ENCODE results near the gene AATF. TPM values are rescaled to one million over a fixed set of nuclear protein-coding genes. Genes with fewer than 3 reads are reported as not detected.

Gene AATF
- polyA plus RNA-seq, 3 donors, result 24.3 to 57.9 (median 41.1) TPM

- no peaks in the 10 kb centered on the region for H3K4me1 ChIP-seq (ENCODE audit: control insufficient read depth in 1 of 2, insufficient read depth in 2 of 2, low read length in 2 of 2)
- H3K27ac Mint-ChIP-seq, result no peak overlapping the region
- no peaks in the 10 kb centered on the region for H4K20me1 ChIP-seq (ENCODE audit: insufficient read depth, low read length)
- peaks cover 0 to 2% (median 0%) of the 10 kb centered on the region in 7 donors for H3K9me3 Mint-ChIP-seq
- DNase-seq, result no peak
- no peak overlapping the region for H3K9ac ChIP-seq (ENCODE audit: insufficient read depth, low read length, poor library complexity, severe bottlenecking)
- WGBS (ENCODE audit: insufficient coverage), result 100% methylated on average over 1 of the region's 7 CpGs
- H3K4me3 Mint-ChIP-seq, result no peak overlapping the region
- H3K27me3 ChIP-seq (ENCODE audit: control insufficient read depth in 2 of 2, insufficient read depth in 2 of 2, low read length in 2 of 2), result peaks cover 0 to 3% of the 10 kb centered on the region in 2 donors
- H3K36me3 Mint-ChIP-seq, result no peaks in the 10 kb centered on the region
- no peak overlapping the region for H3K4me3 ChIP-seq (replicated peaks in 1 of 3; ENCODE audit: low read depth in 2 of 3, low read length in 3 of 3)
- H3K27ac ChIP-seq (ENCODE audit: low read depth in 1 of 2, low read length in 2 of 2), result no peak overlapping the region
- H3K79me2 ChIP-seq (ENCODE audit: insufficient read depth, low read length), result no peaks in the 10 kb centered on the region
- TF ChIP-seq CTCF (IDR thresholded peaks at IDR 0.05), result no peak
- H3K4me2 ChIP-seq (replicated peaks; ENCODE audit: extremely low read depth, low read length, poor library complexity, severe bottlenecking), result no peak overlapping the region
- no peaks in the 10 kb centered on the region for H3K4me1 Mint-ChIP-seq
- H3K27me3 Mint-ChIP-seq (ENCODE audit: low read depth in 3 of 3), result peaks cover 7 to 23% (median 22%) of the 10 kb centered on the region in 3 donors
- intact Hi-C loops (cut with micrococcal nuclease), result no loop called here
- H3K36me3 ChIP-seq (replicated peaks in 1 of 2; ENCODE audit: control insufficient read depth in 1 of 2, insufficient read depth in 2 of 2, low read length in 2 of 2), result no peaks in the 10 kb centered on the region
- no peaks in the 10 kb centered on the region for H3K9me3 ChIP-seq (replicated peaks in 1 of 2; ENCODE audit: control insufficient read depth in 1 of 2, insufficient read depth in 1 of 2, low read length in 2 of 2)
- H2AFZ ChIP-seq (ENCODE audit: insufficient read depth, low read depth, low read length, poor library complexity, severe bottlenecking), result no peak overlapping the region
Observed at GRCh38 chr17:36900160-36900512, 48.6 kb upstream of the AATF start.

- H3K4me2 ChIP-seq (replicated peaks; ENCODE audit: extremely low read depth, low read length, poor library complexity, severe bottlenecking), result no peak overlapping the region
- intact Hi-C loops (cut with micrococcal nuclease), result no loop called here
- H2AFZ ChIP-seq (ENCODE audit: insufficient read depth, low read depth, low read length, poor library complexity, severe bottlenecking), result no peak overlapping the region
- Mint-ChIP-seq H3K4me3 (no peak overlapping the region), H3K9me3 (peaks cover 0 to 2% (median 0%) of the 10 kb centered on the region in 7 donors), H3K27me3 (ENCODE audit: low read depth in 3 of 3) (peaks cover 7 to 26% (median 21%) of the 10 kb centered on the region in 3 donors), H3K4me1 (no peaks in the 10 kb centered on the region), H3K27ac (no peak overlapping the region), H3K36me3 (no peaks in the 10 kb centered on the region)
- H3K36me3 ChIP-seq (replicated peaks in 1 of 2; ENCODE audit: control insufficient read depth in 1 of 2, insufficient read depth in 2 of 2, low read length in 2 of 2), result no peaks in the 10 kb centered on the region
- H3K79me2 ChIP-seq (ENCODE audit: insufficient read depth, low read length), result no peaks in the 10 kb centered on the region
- no peak overlapping the region for H3K9ac ChIP-seq (ENCODE audit: insufficient read depth, low read length, poor library complexity, severe bottlenecking)
- 94% methylated on average over 7 of the region's 14 CpGs for whole genome bisulfite sequencing (ENCODE audit: insufficient coverage)
- no peak for DNase-seq
- TF ChIP-seq CTCF (IDR thresholded peaks at IDR 0.05), result no peak
- no peaks in the 10 kb centered on the region for H4K20me1 ChIP-seq (ENCODE audit: insufficient read depth, low read length)
- H3K27me3 ChIP-seq (ENCODE audit: control insufficient read depth in 2 of 2, insufficient read depth in 2 of 2, low read length in 2 of 2), result peaks cover 0 to 3% of the 10 kb centered on the region in 2 donors
- no peaks in the 10 kb centered on the region for H3K9me3 ChIP-seq (replicated peaks in 1 of 2; ENCODE audit: control insufficient read depth in 1 of 2, insufficient read depth in 1 of 2, low read length in 2 of 2)
- H3K4me1 ChIP-seq (ENCODE audit: control insufficient read depth in 1 of 2, insufficient read depth in 2 of 2, low read length in 2 of 2), result no peaks in the 10 kb centered on the region
- H3K27ac ChIP-seq (ENCODE audit: low read depth in 1 of 2, low read length in 2 of 2), result no peak overlapping the region
- no peak overlapping the region for H3K4me3 ChIP-seq (replicated peaks in 1 of 3; ENCODE audit: low read depth in 2 of 3, low read length in 3 of 3)
Observed at GRCh38 chr17:36901506-36901905, 47.2 kb upstream of the AATF start.
